Activated naive CD4-positive, alpha-beta T cell treated with anti-CD3 and anti-CD28 coated beads for 36 hours (primary cell): ENCODE results near the gene TOM1L2. TPM values are rescaled to one million over a fixed set of nuclear protein-coding genes. Genes with fewer than 3 reads are reported as not detected.

Source experiments
- CTCF ChIA-PET: fragments of 350-600 bp; sonication (Branson Sonifier 250); formaldehyde crosslinking; loops from one replicate; lab custom pipeline; 2021; ENCODE audit warnings: antibody characterized with exemption; lab: Charles Lee
- DNase-seq: peaks from one replicate; pipeline ENCODE4 v3.0.0-alpha.2; 2020
- H3K27ac Mint-ChIP-seq: one replicate; pipeline ENCODE4 v1.8.0; 2021; ENCODE audit warnings: mild to moderate bottlenecking, mixed read lengths
- H3K27me3 Mint-ChIP-seq: one replicate; pipeline ENCODE4 v1.8.0; 2021; ENCODE audit warnings: low read depth, mixed read lengths
- H3K36me3 Mint-ChIP-seq: one replicate; pipeline ENCODE4 v1.8.0; 2021; ENCODE audit warnings: low read depth, mixed read lengths
- H3K4me1 Mint-ChIP-seq: one replicate; pipeline ENCODE4 v1.8.0; 2021; ENCODE audit warnings: low read depth, mixed read lengths
- H3K4me3 Mint-ChIP-seq: one replicate; pipeline ENCODE4 v1.8.0; 2021; ENCODE audit warnings: mild to moderate bottlenecking, moderate library complexity, mixed read lengths
- H3K9me3 Mint-ChIP-seq: one replicate; pipeline ENCODE4 v1.8.0; 2021; ENCODE audit warnings: mixed read lengths
- intact Hi-C: fragments of 100-400 bp; cut with micrococcal nuclease; formaldehyde crosslinking; loops from one replicate; pipeline ENCODE4 v1.15.1; 2023
- microRNA-seq: library from miRNA; unstranded; fragments of <30 nt; microRNA quantifications from one replicate; pipeline ENCODE4 v1.2.0, GENCODE V29; 2022; ENCODE audit warnings: borderline microRNAs expressed, borderline replicate concordance
- total RNA-seq, 2 experiments: library from RNA; stranded (reverse); gene quantifications; one replicate each; pipeline ENCODE4 v1.2.3, GENCODE V29; 2021

TOM1L2 gene
- total RNA-seq, 2 experiments from 2014 or later: 9.8 to 9.9 TPM

DNA sequence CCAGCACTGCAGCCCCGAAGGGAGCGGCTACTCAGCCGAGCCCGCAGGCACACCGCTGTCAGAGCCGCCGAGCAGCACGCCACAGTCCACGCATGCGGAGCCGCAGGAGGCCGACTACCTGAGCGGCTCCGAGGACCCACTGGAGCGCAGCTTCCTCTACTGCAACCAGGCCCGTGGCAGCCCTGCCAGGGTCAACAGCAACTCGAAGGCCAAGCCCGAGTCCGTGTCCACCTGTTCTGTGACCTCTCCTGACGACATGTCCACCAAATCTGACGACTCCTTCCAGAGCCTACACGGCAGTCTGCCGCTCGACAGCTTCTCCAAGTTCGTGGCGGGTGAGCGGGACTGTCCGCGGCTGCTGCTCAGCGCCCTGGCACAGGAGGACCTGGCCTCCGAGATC lies 177.8 kb downstream of the TOM1L2 start:
- H3K36me3 Mint-ChIP-seq: peaks cover 8% of the 10 kb centered on the region
- H3K27ac Mint-ChIP-seq: no peak overlapping the region
- CTCF ChIA-PET: interaction anchor here (0.8 to 1.0 kb wide), 2 partner anchors 18 to 125 kb away, joined by 3 to 6 read pairs; no protein-coding TSS in a partner anchor
- no peaks in the 10 kb centered on the region for H3K9me3 Mint-ChIP-seq
- H3K4me1 Mint-ChIP-seq: peaks cover 20% of the 10 kb centered on the region
- DNase-seq: no peak
- intact Hi-C loops: no loop called here
- no peak overlapping the region for H3K4me3 Mint-ChIP-seq
- H3K27me3 Mint-ChIP-seq: no peaks in the 10 kb centered on the region

Small RNA genes within 50 kb of the gene (microRNA-seq; reads per million reads assigned to microRNA genes)
- 783 reads per million, percentile 82 among the genes with 10 or more reads in this experiment for gene MIR33B
- 4.9 reads per million for gene MIR6777

Other genes starting within 250 kb of the TOM1L2 start
- 10 to 100 TPM; 79.3 to 84.9 TPM for gene SREBF1, start 135.4 kb downstream of the TOM1L2 start, total RNA-seq
- gene DRC3, start 462 bp upstream of the TOM1L2 start, total RNA-seq: under 1 TPM; 0.40 to 0.64 TPM
- 10 to 100 TPM; 24.7 to 25.7 TPM for gene ATPAF2, start 66.8 kb upstream of the TOM1L2 start, total RNA-seq
- gene GID4, start 67.0 kb upstream of the TOM1L2 start, total RNA-seq: 1 to 10 TPM; 5.2 to 6.0 TPM
- gene DRG2, start 115.5 kb upstream of the TOM1L2 start, total RNA-seq: 10 to 100 TPM; 38.4 to 38.7 TPM
- gene MYO15A, start 136.4 kb upstream of the TOM1L2 start, total RNA-seq: under 1 TPM; 0.31 to 0.40 TPM
- gene ALKBH5, start 211.4 kb upstream of the TOM1L2 start, total RNA-seq: 10 to 100 TPM; 83.4 to 86.7 TPM